Stimulated activated CD8-positive, alpha-beta memory T cell treated with anti-CD3 and anti-CD28 coated beads, Interleukin-12 subunit alpha, Interleukin-12 subunit beta, amount 100 ng/mL, for 24 hours (primary cell): ENCODE data around the gene ZNF322.

Experiments used
- DNase-seq: peaks from one replicate; pipeline ENCODE4 v3.0.0-alpha.2; 2020; ENCODE audit errors: extremely low read depth

ZNF322 gene

GRCh38 chr6:26613689-26614683 lies 45.6 kb downstream of the ZNF322 start:
- no peak for DNase-seq

GRCh38 chr6:26613201-26613600 lies 46.3 kb downstream of the ZNF322 start:
- no peak for DNase-seq

- no peak for DNase-seq
Measured at GRCh38 chr6:26611599-26611998, 47.9 kb downstream of the ZNF322 start.

GRCh38 chr6:26609463-26609862 lies 50.1 kb downstream of the ZNF322 start:
- DNase-seq: no peak

GRCh38 chr6:26607434-26608230 lies 51.9 kb downstream of the ZNF322 start:
- no peak for DNase-seq

GRCh38 chr6:26604797-26605196 lies 54.7 kb downstream of the ZNF322 start:
- DNase-seq: no peak

GRCh38 chr6:26604026-26604425 lies 55.5 kb downstream of the ZNF322 start:
- DNase-seq: no peak

GRCh38 chr6:26602262-26602661 lies 57.3 kb downstream of the ZNF322 start:
- no peak for DNase-seq

- no peak for DNase-seq
Measured at GRCh38 chr6:26600759-26601158, 58.8 kb downstream of the ZNF322 start.

GRCh38 chr6:26599591-26599990 lies 60.0 kb downstream of the ZNF322 start:
- DNase-seq: no peak

- no peak for DNase-seq
Measured at GRCh38 chr6:26599134-26599533, 60.4 kb downstream of the ZNF322 start.

GRCh38 chr6:26598267-26598666 lies 61.3 kb downstream of the ZNF322 start:
- DNase-seq: no peak

GRCh38 chr6:26597821-26598220 lies 61.7 kb downstream of the ZNF322 start:
- no peak for DNase-seq

GRCh38 chr6:26597389-26597766 lies 62.2 kb downstream of the ZNF322 start:
- no peak for DNase-seq

- DNase-seq: peak; percentile 93
Measured at GRCh38 chr6:26596579-26597388, 62.8 kb downstream of the ZNF322 start, which contains the start of gene ABT1. Gene ABT1, plus strand, starts transcription at chr6:26596953. Its CDS starts 30 bp downstream, at chr6:26596983.

GRCh38 chr6:26595669-26596269 lies 63.8 kb downstream of the ZNF322 start:
- DNase-seq: no peak

- no peak for DNase-seq
Measured at GRCh38 chr6:26594730-26595632, 64.6 kb downstream of the ZNF322 start.

- no peak for DNase-seq
Measured at GRCh38 chr6:26594131-26594498, 65.4 kb downstream of the ZNF322 start.

GRCh38 chr6:26593278-26594130 lies 66.0 kb downstream of the ZNF322 start:
- DNase-seq: no peak
